Transverse colon (tissue), 4 donors: ENCODE data around the gene PELI3. TPM values are rescaled to one million over a fixed set of nuclear protein-coding genes. Genes with fewer than 3 reads are reported as not detected.

ENCODE experiments used
- DNase-seq: peaks from one replicate; pipeline ENCODE4 v3.0.0-alpha.2; 2019
- H3K27ac ChIP-seq, 4 donors: fragments of 200-600 bp; sonication (generic); 2 replicates each; pipeline ENCODE4 v1.5.1; 2016 to 2018; ENCODE audit warnings: inconsistent platforms in 4 of 4
- H3K27me3 ChIP-seq: fragments of 200-600 bp; sonication (generic); 2 replicates; pipeline ENCODE4 v1.5.1; 2017; ENCODE audit warnings: inconsistent platforms
- H3K36me3 ChIP-seq, 4 donors: fragments of 200-600 bp; sonication (generic); 2 replicates each; pipeline ENCODE4 v1.5.1; 2017 to 2019; ENCODE audit warnings: inconsistent platforms in 4 of 4
- H3K4me1 ChIP-seq, 4 donors: fragments of 200-600 bp; sonication (generic); 2 replicates each; pipeline ENCODE4 v1.5.1; 2017 to 2020; ENCODE audit warnings: inconsistent platforms in 4 of 4
- H3K4me3 ChIP-seq, 4 donors: fragments of 200-600 bp; sonication (generic); 1 replicate in 1 of 4; 2 replicates in 3 of 4; pipeline versions ENCODE4 v1.5.1 to v1.6.1; 2017 to 2019; ENCODE audit warnings: inconsistent platforms in 4 of 4
- H3K9me3 ChIP-seq, 2 donors: fragments of 200-600 bp; sonication (generic); 2 replicates each; pipeline ENCODE4 v1.5.1; 2017 to 2019; ENCODE audit warnings: inconsistent platforms in 2 of 2
- EP300 ChIP-seq: sonication (generic); formaldehyde crosslinking; IDR thresholded peaks from one replicate; pipeline ENCODE4 v1.6.1; 2017; ENCODE audit warnings: antibody characterized with exemption, low read depth
- POLR2A ChIP-seq: fragments of 450-650 bp; IDR thresholded peaks from one replicate; pipeline ENCODE4 v1.6.1; 2016; ENCODE audit warnings: antibody characterized with exemption, mild to moderate bottlenecking, moderate library complexity
- POLR2AphosphoS5 ChIP-seq, 3 donors: sonication (generic); formaldehyde crosslinking; IDR thresholded peaks; one replicate each; pipeline ENCODE4 v1.6.1; 2016; ENCODE audit warnings: antibody characterized with exemption in 3 of 3
- WGBS, 2 donors: methylation state at CpG; one replicate each; pipeline ENCODE4 v1.1.5; 2018; ENCODE audit warnings: low coverage in 1 of 2; 5-methylcytosine and 5-hydroxymethylcytosine counted together
- in situ Hi-C, 4 donors: fragments of 200-750 bp; cut with MboI; loops; one replicate each; pipeline versions ENCODE4 v1.15.0 to v1.15.1; 2017; ENCODE audit warnings: low sequenced_read_pairs in 3 of 4, low pct_ligation_motif_present in 1 of 4, low pct_unique_long_range_greater_than_20kb in 1 of 4
- intact Hi-C: fragments of 100-400 bp; cut with DNase I; formaldehyde crosslinking; loops from one replicate; pipeline ENCODE4 v1.15.1; 2023; ENCODE audit warnings: low total_unique reads
- total RNA-seq, 4 donors: library from RNA; depleted of rRNA; stranded (reverse); fragments of >200 nt; gene quantifications; one replicate each; pipeline ENCODE4 v1.1.0, GENCODE V29; 2016
- TF ChIP-seq, protein P1 (sequence below), 5 experiments: fragments of 200-600 bp in 3 of 5; fragments of 450-650 bp in 2 of 5; sonication (generic) in 3 of 5; IDR thresholded peaks; 1 replicate in 2 of 5; 2 replicates in 3 of 5; pipeline ENCODE4 v1.5.1; 2016 to 2017; ENCODE audit warnings: antibody characterized with exemption in 5 of 5, inconsistent platforms in 3 of 5, mild to moderate bottlenecking in 2 of 5, moderate library complexity in 1 of 5

PELI3 gene
- total RNA-seq, 4 donors from 2014 or later, result 1.2 to 14.2 (median 7.8) TPM

DNA sequence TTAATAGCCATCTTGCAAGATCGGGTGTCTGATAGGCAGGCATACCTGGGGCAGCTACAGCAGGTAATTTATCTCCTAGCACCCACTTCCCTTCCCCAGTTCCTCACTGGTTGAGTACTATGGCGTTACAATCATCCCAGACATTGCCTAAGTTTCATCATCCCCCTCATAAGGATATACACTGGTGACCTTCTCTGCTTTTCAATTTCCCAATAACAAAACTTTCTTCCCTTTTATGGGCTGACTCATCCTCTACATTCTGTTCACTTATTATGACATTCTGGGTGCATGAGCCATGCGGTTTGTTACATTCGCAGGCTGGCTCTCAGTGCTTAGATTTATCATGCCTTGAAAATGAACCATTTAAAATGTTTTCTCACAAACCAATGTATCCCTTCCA is 23.1 kb upstream of the PELI3 start:
- intact Hi-C loops, result no loop called here
- no peak for DNase-seq
- H3K27ac ChIP-seq, result no peak overlapping the region
- TF ChIP-seq POLR2AphosphoS5 (IDR thresholded peaks at IDR 0.05), result no peak
- no peaks in the 10 kb centered on the region for H3K27me3 ChIP-seq
- H3K36me3 ChIP-seq, result no peaks in the 10 kb centered on the region
- in situ Hi-C loops, result no loop called here
- peaks cover 0 to 4% of the 10 kb centered on the region in 2 donors for H3K9me3 ChIP-seq
- H3K4me1 ChIP-seq, result no peaks in the 10 kb centered on the region
- no peak overlapping the region for H3K4me3 ChIP-seq
- 78 to 87% methylated on average over 4 of the region's 4 CpGs for WGBS, 2 donors

DNA sequence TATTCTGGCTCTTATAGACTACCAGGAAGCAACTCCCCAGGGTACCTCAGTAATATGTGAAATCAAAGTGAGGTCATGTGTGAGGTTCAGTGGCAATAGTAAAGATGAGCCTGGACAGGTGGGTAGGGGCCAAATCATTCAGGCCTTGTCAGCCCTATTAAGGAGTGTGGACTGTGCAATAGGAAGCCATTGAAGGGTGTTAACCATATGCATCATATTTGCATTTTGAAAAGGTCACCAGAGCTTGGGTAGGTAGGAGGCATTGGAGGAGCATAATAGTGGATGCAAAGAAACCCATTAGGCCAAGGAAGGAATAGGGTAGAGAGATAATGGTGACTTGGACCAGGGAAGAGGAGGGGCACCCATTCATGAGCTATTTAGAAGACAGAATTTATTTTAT is 19.7 kb upstream of the PELI3 start:
- Histone ChIP-seq H3K9me3 (peaks cover 0 to 4% of the 10 kb centered on the region in 2 donors), H3K4me3 (no peak overlapping the region), H3K27me3 (no peaks in the 10 kb centered on the region), H3K4me1 (no peaks in the 10 kb centered on the region), H3K27ac (no peak overlapping the region), H3K36me3 (no peaks in the 10 kb centered on the region)
- TF ChIP-seq EP300 (no peak), POLR2AphosphoS5 (IDR thresholded peaks at IDR 0.05) (no peak), POLR2A (no peak)
- TF ChIP-seq, protein P1, sequence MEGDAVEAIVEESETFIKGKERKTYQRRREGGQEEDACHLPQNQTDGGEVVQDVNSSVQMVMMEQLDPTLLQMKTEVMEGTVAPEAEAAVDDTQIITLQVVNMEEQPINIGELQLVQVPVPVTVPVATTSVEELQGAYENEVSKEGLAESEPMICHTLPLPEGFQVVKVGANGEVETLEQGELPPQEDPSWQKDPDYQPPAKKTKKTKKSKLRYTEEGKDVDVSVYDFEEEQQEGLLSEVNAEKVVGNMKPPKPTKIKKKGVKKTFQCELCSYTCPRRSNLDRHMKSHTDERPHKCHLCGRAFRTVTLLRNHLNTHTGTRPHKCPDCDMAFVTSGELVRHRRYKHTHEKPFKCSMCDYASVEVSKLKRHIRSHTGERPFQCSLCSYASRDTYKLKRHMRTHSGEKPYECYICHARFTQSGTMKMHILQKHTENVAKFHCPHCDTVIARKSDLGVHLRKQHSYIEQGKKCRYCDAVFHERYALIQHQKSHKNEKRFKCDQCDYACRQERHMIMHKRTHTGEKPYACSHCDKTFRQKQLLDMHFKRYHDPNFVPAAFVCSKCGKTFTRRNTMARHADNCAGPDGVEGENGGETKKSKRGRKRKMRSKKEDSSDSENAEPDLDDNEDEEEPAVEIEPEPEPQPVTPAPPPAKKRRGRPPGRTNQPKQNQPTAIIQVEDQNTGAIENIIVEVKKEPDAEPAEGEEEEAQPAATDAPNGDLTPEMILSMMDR (IDR thresholded peaks at IDR 0.05), result no peak
- DNase-seq, result no peak
- in situ Hi-C loops (no loop called here), intact Hi-C loops (no loop called here)

DNA sequence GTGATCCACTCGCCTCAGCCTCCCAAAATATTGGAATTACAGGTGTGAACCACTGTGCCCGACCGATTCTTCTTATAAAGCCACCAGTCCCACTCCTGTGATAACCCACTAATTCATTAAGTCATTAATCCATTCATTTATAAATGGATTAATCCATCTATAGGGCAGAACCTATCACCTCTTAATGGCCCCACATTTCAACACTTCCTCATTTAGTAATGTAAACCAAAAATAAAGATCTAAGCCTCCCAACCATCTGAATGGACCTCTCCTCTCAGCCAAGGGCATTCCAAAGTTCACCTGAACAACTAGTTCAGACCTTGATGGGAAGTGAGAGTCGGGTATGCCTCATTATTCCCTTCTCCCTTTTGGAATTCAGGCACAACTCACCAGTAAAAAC is 18.2 kb upstream of the PELI3 start:
- Histone ChIP-seq H3K4me3 (no peak overlapping the region), H3K4me1 (no peaks in the 10 kb centered on the region), H3K27ac (no peak overlapping the region), H3K9me3 (peaks cover 0 to 1% of the 10 kb centered on the region in 2 donors), H3K36me3 (no peaks in the 10 kb centered on the region), H3K27me3 (no peaks in the 10 kb centered on the region)
- TF ChIP-seq EP300 (no peak), POLR2AphosphoS5 (IDR thresholded peaks at IDR 0.05) (no peak), POLR2A (no peak)
- TF ChIP-seq, protein P1 (IDR thresholded peaks at IDR 0.05), result no peak
- in situ Hi-C loops (no loop called here), intact Hi-C loops (no loop called here)
- no peak for DNase-seq
- 81 to 90% methylated on average over 2 to 4 of the region's 4 CpGs for WGBS, 2 donors

DNA sequence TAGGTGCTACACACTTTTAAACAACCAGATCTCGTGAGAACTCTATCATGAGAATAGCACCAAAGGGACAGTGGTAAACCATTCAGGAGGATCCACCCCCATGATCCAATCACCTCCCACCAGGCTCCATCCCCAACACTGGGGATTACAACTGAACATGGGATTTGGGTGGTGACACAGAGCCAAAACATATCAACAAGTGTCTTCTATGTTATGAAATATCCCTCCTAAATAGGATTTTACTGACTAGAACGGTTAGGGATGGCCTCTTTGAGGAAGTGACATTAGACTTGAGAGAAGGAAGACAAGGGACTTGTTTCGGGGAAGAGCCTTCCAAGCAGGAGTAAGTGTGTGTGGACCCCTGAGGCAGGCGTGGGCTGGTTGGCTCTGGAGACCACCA is 16.1 kb upstream of the PELI3 start:
- in situ Hi-C loops (no loop called here), intact Hi-C loops (no loop called here)
- Histone ChIP-seq H3K36me3 (no peaks in the 10 kb centered on the region), H3K9me3 (no peaks in the 10 kb centered on the region), H3K4me3 (no peak overlapping the region), H3K27me3 (no peaks in the 10 kb centered on the region), H3K4me1 (no peaks in the 10 kb centered on the region), H3K27ac (no peak overlapping the region)
- DNase-seq, result no peak
- 61 to 69% methylated on average over 4 of the region's 4 CpGs for WGBS, 2 donors
- no peak for TF ChIP-seq EP300
- TF ChIP-seq POLR2A, result no peak

DNA sequence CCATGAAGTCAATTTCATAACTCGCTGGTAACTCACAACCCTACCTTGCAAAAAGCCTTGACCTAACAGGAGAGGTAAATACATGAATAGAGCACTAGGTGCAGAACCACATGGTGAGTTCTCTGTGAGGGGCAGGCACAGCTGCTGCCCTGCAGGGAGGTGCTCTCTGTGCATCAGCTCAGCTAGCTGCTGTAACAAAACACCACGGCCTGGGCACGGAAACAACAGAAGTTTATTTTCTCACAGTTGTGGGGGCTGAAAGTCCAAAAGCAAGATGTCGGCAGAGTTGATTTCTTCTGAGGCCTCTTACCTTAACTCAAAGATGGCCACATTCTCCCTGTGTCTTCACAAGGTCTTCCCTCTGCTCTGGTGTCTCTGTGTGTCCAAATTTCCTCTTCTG is 15.0 kb upstream of the PELI3 start:
- no peaks in the 10 kb centered on the region for H3K27me3 ChIP-seq
- 85 to 86% methylated on average over 3 to 4 of the region's 4 CpGs for WGBS, 2 donors
- in situ Hi-C loops, result no loop called here
- H3K4me1 ChIP-seq, result no peaks in the 10 kb centered on the region
- no peaks in the 10 kb centered on the region for H3K9me3 ChIP-seq
- DNase-seq, result no peak
- no peaks in the 10 kb centered on the region for H3K36me3 ChIP-seq
- H3K4me3 ChIP-seq, result no peak overlapping the region
- intact Hi-C loops, result no loop called here
- H3K27ac ChIP-seq, result no peak overlapping the region
- TF ChIP-seq POLR2A (no peak), POLR2AphosphoS5 (IDR thresholded peaks at IDR 0.05) (no peak), EP300 (no peak)
- TF ChIP-seq, protein P1 (IDR thresholded peaks at IDR 0.05), result no peak
